ENCODE data around the gene GSX2. TPM values are rescaled to one million over a fixed set of nuclear protein-coding genes. Genes with fewer than 3 reads are reported as not detected.
"Not testable (repeated sequence)": the region's sequence is repeated elsewhere in the genome, so short reads cannot be mapped to it uniquely, and the experiment has no call there.

GSX2 gene
- polyA plus RNA-seq (ENCODE audit: insufficient read depth in 1 of 5, insufficient read length in 5 of 5, low replicate concordance in 1 of 5) = not detected
- long read RNA-seq, donor 1 = 0 reads
- long read RNA-seq, donor 2 = 0 reads
- long read RNA-seq, donor 3 = 0 reads
- long read RNA-seq, donor 4 = 0 reads
- long read RNA-seq, donor 5 = 0 reads
- long read RNA-seq, donor 6 = 0 reads
- long read RNA-seq, donor 7 = 0 reads
- long read RNA-seq, donor 8 = 0 reads

- DNase-seq = no peak
Observed at GRCh38 chr4:54099748-54100574, at the start of gene GSX2. TSS of gene GSX2 (plus strand) at chr4:54100163. CDS start at chr4:54100345, 182 bp downstream.

GRCh38 chr4:54050214-54050904, 49.6 kb upstream of the GSX2 start:
- no peak for DNase-seq

- not testable (repeated sequence) for DNase-seq
Observed at GRCh38 chr4:54053322-54053721, 46.6 kb upstream of the GSX2 start.

- no peak for DNase-seq
Observed at GRCh38 chr4:54054501-54054900, 45.5 kb upstream of the GSX2 start.

- no peak for DNase-seq
Observed at GRCh38 chr4:54055494-54055893, 44.5 kb upstream of the GSX2 start.

- DNase-seq = no peak
Observed at GRCh38 chr4:54056360-54056759, 43.6 kb upstream of the GSX2 start.

GRCh38 chr4:54058171-54058570, 41.8 kb upstream of the GSX2 start:
- DNase-seq = no peak

- no peak for DNase-seq
Observed at GRCh38 chr4:54060116-54060515, 39.8 kb upstream of the GSX2 start.

- DNase-seq = no peak
Observed at GRCh38 chr4:54061067-54061466, 38.9 kb upstream of the GSX2 start.

- no peak for DNase-seq
Observed at GRCh38 chr4:54061873-54062272, 38.1 kb upstream of the GSX2 start.

- no peak for DNase-seq
Observed at GRCh38 chr4:54062392-54062791, 37.6 kb upstream of the GSX2 start.

- peak; percentile 14 to 48 for DNase-seq
Observed at GRCh38 chr4:54063229-54063628, 36.7 kb upstream of the GSX2 start.

- peak; percentile 61 for DNase-seq
Observed at GRCh38 chr4:54063737-54064316, 36.1 kb upstream of the GSX2 start.

- DNase-seq = peak; percentile 93 to 94
Observed at GRCh38 chr4:54064317-54065111, 35.4 kb upstream of the GSX2 start, which contains the start of gene CHIC2. TSS of gene CHIC2 (minus strand) at chr4:54064605. CDS start at chr4:54064300, 305 bp downstream.

- DNase-seq = no peak
Observed at GRCh38 chr4:54065282-54066087, 34.5 kb upstream of the GSX2 start.

GRCh38 chr4:54066088-54066415, 33.9 kb upstream of the GSX2 start:
- no peak for DNase-seq

GRCh38 chr4:54066718-54067129, 33.2 kb upstream of the GSX2 start:
- no peak for DNase-seq

GRCh38 chr4:54067166-54067565, 32.8 kb upstream of the GSX2 start:
- no peak for DNase-seq

- DNase-seq = no peak
Observed at GRCh38 chr4:54073271-54073880, 26.6 kb upstream of the GSX2 start.

GRCh38 chr4:54074381-54074780, 25.6 kb upstream of the GSX2 start:
- DNase-seq = no peak

Data from right lung (tissue), 10 donors.